Smooth muscle cell (in vitro differentiated cells): Measurements from ENCODE around the gene NHS. TPM values are rescaled to one million over a fixed set of nuclear protein-coding genes. Genes with fewer than 3 reads are reported as not detected.

Experiments
- DNase-seq: peaks from one replicate; lab custom pipeline; 2025; ENCODE audit not compliant: unreplicated experiment; lab: John Stamatoyannopoulos, UW
- H2AFZ ChIP-seq: fragments of 200-600 bp; sonication (generic); 2 replicates; pipeline ENCODE4 v1.6.0; 2016; ENCODE audit warnings: antibody characterized with exemption, low read depth, mild to moderate bottlenecking
- H3F3A ChIP-seq: fragments of 200-600 bp; sonication (generic); 2 replicates; pipeline ENCODE4 v1.6.0; 2017; ENCODE audit warnings: antibody characterized with exemption, low read depth
- H3K27ac ChIP-seq: fragments of 200-600 bp; sonication (generic); 2 replicates; pipeline ENCODE4 v1.5.1; 2016; ENCODE audit warnings: low read depth, mild to moderate bottlenecking
- H3K27me3 ChIP-seq: fragments of 200-600 bp; sonication (generic); 2 replicates; pipeline ENCODE4 v1.6.1; 2016; ENCODE audit warnings: low read depth, mild to moderate bottlenecking
- H3K36me3 ChIP-seq: fragments of 200-600 bp; sonication (generic); 2 replicates; pipeline ENCODE4 v1.5.1; 2016; ENCODE audit warnings: low read depth
- H3K4me1 ChIP-seq: fragments of 200-600 bp; sonication (generic); 2 replicates; pipeline ENCODE4 v1.5.1; 2016; ENCODE audit warnings: low read depth
- H3K4me2 ChIP-seq: fragments of 200-600 bp; sonication (generic); 2 replicates; pipeline ENCODE4 v1.6.0; 2016; ENCODE audit warnings: mild to moderate bottlenecking
- H3K4me3 ChIP-seq: fragments of 200-600 bp; sonication (generic); 2 replicates; pipeline ENCODE4 v1.5.1; 2016; ENCODE audit warnings: mild to moderate bottlenecking
- H3K79me2 ChIP-seq: fragments of 200-600 bp; sonication (generic); 2 replicates; pipeline ENCODE4 v1.6.0; 2016; ENCODE audit warnings: low read depth, mild to moderate bottlenecking
- H3K9ac ChIP-seq: fragments of 200-600 bp; sonication (generic); 2 replicates; pipeline ENCODE4 v1.6.0; 2016; ENCODE audit warnings: low read depth
- H3K9me3 ChIP-seq: fragments of 200-600 bp; sonication (generic); replicated peaks from 2 replicates; pipeline ENCODE4 v1.5.1; 2016; ENCODE audit warnings: low read depth
- H4K20me1 ChIP-seq: fragments of 200-600 bp; sonication (generic); 2 replicates; pipeline ENCODE4 v1.6.0; 2016; ENCODE audit warnings: low read depth
- WGBS: methylation state at CpG from one replicate; pipeline ENCODE4 v1.1.7; 2016; ENCODE audit warnings: low lambda C conversion rate; 5-methylcytosine and 5-hydroxymethylcytosine counted together
- polyA plus RNA-seq: library from polyadenylated mRNA; unstranded; fragments of >200 nt; fragmentation: Nextera tagmentation; extraction: Ambion mirVana; gene quantifications from 2 replicates; pipeline ENCODE4 v1.2.1, GENCODE V29; 2016
- total RNA-seq: library from RNA; depleted of rRNA; stranded (reverse); fragments of >200 nt; gene quantifications from 2 replicates; pipeline ENCODE4 v1.2.3, GENCODE V29; 2014
- TF ChIP-seq, protein P1 (sequence below): fragments of 200-600 bp; sonication (generic); IDR thresholded peaks from 2 replicates; pipeline ENCODE4 v1.5.1; 2017; ENCODE audit warnings: borderline replicate concordance, mild to moderate bottlenecking, antibody characterized with exemption; ENCODE audit not compliant: insufficient read depth, poor library complexity, severe bottlenecking

Gene NHS
- total and polyA plus RNA-seq, 2 experiments from 2014 or later, result 2.6 to 9.6 TPM

DNA sequence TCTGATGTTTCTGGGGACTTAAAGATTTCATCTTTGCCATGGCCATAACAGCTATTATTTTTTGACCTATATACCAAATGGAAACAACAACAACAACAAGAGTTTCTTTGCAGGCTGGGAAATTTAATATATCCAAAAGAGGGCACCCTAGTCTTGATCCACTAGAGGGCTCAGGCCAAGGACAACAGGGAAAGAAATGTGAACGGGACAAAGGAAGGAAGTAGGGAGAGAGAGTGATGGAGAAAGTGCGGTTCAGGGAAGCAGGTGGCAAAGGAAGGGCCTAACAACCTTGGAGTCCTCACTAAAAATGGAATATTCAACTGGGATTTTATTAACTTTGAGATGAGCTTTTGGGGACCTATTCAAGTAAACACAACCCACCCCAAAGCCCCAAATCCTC lies 294.5 kb downstream of the NHS start:
- DNase-seq, result no peak
- 53% methylated on average over 2 of the region's 2 CpGs for WGBS
- H3K79me2 ChIP-seq, result no peaks in the 10 kb centered on the region

DNA sequence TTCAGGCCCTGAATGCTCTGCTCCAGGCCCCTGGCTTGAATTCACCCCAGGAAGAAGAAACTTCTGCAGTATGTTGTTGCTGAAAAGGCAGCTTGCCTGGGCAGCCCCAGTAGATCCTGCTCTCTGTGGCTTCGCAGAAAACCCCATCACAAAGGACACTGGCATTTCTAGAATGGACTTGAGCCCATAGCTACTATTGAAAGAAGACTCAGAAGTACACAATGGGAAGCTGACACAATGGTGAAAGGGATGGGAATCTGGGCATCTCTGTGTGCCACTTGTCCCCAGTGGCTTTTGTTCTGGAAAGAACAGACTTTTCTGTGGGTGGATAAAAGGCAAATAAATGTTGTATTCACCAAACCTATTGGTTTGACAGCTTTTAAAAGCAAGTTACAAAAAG lies 294.9 kb downstream of the NHS start:
- Histone ChIP-seq H3K79me2 (no peaks in the 10 kb centered on the region), H3K4me2 (no peak overlapping the region), H3K36me3 (no peaks in the 10 kb centered on the region), H3K4me3 (no peak overlapping the region), H3F3A (no peaks in the 10 kb centered on the region), H4K20me1 (peaks cover 13% of the 10 kb centered on the region), H2AFZ (no peak overlapping the region), H3K27ac (no peak overlapping the region), H3K4me1 (no peaks in the 10 kb centered on the region), H3K9ac (no peak overlapping the region), H3K9me3 (no peaks in the 10 kb centered on the region), H3K27me3 (no peaks in the 10 kb centered on the region)
- TF ChIP-seq, protein P1, sequence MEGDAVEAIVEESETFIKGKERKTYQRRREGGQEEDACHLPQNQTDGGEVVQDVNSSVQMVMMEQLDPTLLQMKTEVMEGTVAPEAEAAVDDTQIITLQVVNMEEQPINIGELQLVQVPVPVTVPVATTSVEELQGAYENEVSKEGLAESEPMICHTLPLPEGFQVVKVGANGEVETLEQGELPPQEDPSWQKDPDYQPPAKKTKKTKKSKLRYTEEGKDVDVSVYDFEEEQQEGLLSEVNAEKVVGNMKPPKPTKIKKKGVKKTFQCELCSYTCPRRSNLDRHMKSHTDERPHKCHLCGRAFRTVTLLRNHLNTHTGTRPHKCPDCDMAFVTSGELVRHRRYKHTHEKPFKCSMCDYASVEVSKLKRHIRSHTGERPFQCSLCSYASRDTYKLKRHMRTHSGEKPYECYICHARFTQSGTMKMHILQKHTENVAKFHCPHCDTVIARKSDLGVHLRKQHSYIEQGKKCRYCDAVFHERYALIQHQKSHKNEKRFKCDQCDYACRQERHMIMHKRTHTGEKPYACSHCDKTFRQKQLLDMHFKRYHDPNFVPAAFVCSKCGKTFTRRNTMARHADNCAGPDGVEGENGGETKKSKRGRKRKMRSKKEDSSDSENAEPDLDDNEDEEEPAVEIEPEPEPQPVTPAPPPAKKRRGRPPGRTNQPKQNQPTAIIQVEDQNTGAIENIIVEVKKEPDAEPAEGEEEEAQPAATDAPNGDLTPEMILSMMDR, result no peak
- 68% methylated on average over 1 of the region's 1 CpG for WGBS
- no peak for DNase-seq

More for the DNA sequence above, 294.5 kb downstream of the NHS start:
- no peak overlapping the region for H2AFZ ChIP-seq
- no peak overlapping the region for H3K4me2 ChIP-seq
- no peaks in the 10 kb centered on the region for H3K27me3 ChIP-seq
- no peak overlapping the region for H3K27ac ChIP-seq
- no peaks in the 10 kb centered on the region for H3F3A ChIP-seq
- peaks cover 13% of the 10 kb centered on the region for H4K20me1 ChIP-seq
- H3K36me3 ChIP-seq, result no peaks in the 10 kb centered on the region
- no peak overlapping the region for H3K9ac ChIP-seq
- H3K4me3 ChIP-seq, result no peak overlapping the region
- no peaks in the 10 kb centered on the region for H3K4me1 ChIP-seq
- H3K9me3 ChIP-seq, result no peaks in the 10 kb centered on the region
- TF ChIP-seq, protein P1, result no peak

DNA sequence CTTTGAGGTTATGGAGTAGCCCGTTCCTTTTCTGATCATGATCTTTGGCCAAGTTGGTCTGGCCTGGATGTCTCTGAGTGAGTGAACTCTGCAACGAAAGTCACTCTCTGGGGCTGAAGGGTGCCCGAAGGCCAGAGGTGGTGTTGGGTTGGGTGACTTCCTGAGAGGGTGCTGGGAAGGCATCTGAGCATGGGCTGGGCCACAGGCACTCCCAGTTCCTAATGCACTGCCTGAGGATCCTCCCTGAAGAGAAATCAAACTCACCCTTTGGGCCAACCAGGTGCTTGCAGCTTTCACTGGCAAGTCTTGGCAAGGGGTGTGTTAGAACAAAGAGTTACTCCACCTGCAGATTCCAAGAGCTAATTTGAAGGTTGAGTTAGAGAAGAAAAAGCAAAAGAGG lies 295.9 kb downstream of the NHS start:
- Histone ChIP-seq H3K9ac (no peak overlapping the region), H3K4me1 (no peaks in the 10 kb centered on the region), H4K20me1 (peaks cover 13% of the 10 kb centered on the region), H3F3A (no peaks in the 10 kb centered on the region), H3K36me3 (no peaks in the 10 kb centered on the region), H3K4me2 (no peak overlapping the region), H2AFZ (no peak overlapping the region), H3K27me3 (no peaks in the 10 kb centered on the region), H3K9me3 (no peaks in the 10 kb centered on the region), H3K4me3 (no peak overlapping the region), H3K27ac (no peak overlapping the region), H3K79me2 (no peaks in the 10 kb centered on the region)
- no peak for DNase-seq
- 83% methylated on average over 3 of the region's 3 CpGs for WGBS
- TF ChIP-seq, protein P1, result no peak

DNA sequence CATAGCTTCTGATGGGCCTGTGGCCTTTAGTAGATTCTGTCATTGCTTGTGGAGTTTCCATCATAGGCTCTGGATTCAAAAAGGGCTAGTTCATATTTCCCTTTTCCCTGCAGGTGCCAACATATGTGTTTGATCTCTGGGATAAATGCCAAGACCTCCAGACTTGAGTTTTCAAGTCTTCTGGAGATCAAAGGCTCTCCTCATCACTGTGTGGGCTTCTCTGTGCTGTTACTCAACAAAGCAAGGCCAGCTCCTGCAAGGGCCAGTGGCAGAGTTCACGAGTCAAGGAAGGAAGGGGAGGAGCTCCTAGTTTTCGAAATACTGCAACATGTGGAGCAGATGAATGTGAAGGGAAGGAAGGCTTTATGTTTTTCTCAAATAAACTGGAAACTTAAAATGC lies 299.6 kb downstream of the NHS start:
- Histone ChIP-seq H3K36me3 (no peaks in the 10 kb centered on the region), H3K4me1 (no peaks in the 10 kb centered on the region), H3K4me2 (no peak overlapping the region), H3K9me3 (no peaks in the 10 kb centered on the region), H3K27me3 (no peaks in the 10 kb centered on the region), H3K27ac (no peak overlapping the region), H3K4me3 (no peak overlapping the region), H3K79me2 (no peaks in the 10 kb centered on the region), H3F3A (no peaks in the 10 kb centered on the region), H3K9ac (no peak overlapping the region), H2AFZ (no peak overlapping the region), H4K20me1 (peaks cover 15% of the 10 kb centered on the region)
- TF ChIP-seq, protein P1, result no peak
- no peak for DNase-seq
- 62% methylated on average over 2 of the region's 2 CpGs for WGBS
